NCI-H345 treated with DMSO at 0.1 percent for 48 hours (cell line): Measurements from ENCODE around the gene KDM6B.
A peak's percentile ranks its signal among the peaks of the same experiment; 100 is the strongest.
"Not testable (repeated sequence)": the region's sequence is repeated elsewhere in the genome, so short reads cannot be mapped to it uniquely, and the experiment has no call there.

Experiments used
- DNase-seq: peaks from one replicate; lab custom pipeline; 2025; ENCODE audit not compliant: unreplicated experiment; lab: John Stamatoyannopoulos, UW

Gene KDM6B

DNA sequence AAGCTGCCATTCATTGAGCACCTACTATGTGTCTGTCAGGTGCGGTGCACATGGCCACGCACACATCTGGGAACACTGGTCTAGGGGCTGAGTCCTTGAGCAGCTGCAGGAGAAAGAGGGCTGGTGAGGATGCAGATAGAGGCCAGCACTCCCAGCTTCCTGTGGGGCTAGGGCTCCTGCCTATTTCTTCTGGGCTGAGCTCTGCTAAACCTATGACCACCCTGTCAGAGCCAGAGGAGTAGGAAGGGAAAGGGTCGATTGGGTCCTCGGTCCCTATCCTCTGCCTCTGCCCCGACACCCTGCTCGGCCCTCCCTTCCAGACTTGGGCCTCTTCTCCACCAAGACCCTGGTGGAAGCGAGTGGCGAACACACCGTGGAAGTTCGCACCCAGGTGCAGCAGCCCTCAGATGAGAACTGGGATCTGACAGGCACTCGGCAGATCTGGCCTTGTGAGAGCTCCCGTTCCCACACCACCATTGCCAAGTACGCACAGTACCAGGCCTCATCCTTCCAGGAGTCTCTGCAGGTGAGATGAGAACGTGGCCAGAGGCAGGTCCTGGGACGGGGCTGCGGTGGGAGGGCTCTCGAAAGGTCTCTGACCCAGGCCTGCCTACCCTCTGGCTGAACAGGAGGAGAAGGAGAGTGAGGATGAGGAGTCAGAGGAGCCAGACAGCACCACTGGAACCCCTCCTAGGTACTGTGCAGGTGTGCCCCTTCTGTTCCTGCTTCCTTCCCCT, 16.9 kb downstream of the KDM6B start:
- DNase-seq, result no peak

DNA sequence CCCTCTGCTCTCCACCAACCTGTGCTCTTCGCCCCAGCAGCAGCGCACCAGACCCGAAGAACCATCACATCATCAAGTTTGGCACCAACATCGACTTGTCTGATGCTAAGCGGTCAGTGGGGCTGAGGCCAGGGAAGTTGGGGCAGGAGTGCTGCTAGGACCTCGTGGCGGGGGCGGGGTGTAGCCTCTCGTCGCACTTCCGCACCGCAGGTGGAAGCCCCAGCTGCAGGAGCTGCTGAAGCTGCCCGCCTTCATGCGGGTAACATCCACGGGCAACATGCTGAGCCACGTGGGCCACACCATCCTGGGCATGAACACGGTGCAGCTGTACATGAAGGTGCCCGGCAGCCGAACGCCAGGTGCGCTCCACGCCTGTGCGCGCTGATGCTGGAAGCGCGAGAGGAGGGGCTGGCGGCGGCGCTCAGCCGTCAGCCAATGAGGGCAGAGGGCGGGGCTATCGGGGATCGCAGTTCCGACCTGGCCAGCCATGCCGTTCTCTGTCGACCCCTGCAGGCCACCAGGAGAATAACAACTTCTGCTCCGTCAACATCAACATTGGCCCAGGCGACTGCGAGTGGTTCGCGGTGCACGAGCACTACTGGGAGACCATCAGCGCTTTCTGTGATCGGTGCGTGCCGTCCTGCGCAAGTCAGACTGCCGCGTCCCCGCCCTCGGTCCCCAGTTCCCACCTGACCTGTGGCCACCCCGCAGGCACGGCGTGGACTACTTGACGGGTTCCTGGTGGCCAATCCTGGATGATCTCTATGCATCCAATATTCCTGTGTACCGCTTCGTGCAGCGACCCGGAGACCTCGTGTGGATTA, 17.6 kb downstream of the KDM6B start:
- peak; percentile 74 for DNase-seq

DNA sequence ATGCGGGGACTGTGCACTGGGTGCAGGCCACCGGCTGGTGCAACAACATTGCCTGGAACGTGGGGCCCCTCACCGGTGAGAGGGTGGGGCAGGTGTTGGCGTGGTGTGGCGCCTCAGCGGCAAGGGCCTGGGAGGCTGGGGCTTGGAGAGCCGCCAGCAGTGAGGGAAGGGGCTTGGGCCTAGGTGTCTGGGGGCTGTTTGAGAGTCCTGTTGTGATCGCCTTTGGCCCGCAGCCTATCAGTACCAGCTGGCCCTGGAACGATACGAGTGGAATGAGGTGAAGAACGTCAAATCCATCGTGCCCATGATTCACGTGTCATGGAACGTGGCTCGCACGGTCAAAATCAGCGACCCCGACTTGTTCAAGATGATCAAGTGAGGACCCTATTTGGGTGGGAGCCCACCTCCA, 18.2 kb downstream of the KDM6B start:
- DNase-seq, result no peak

DNA sequence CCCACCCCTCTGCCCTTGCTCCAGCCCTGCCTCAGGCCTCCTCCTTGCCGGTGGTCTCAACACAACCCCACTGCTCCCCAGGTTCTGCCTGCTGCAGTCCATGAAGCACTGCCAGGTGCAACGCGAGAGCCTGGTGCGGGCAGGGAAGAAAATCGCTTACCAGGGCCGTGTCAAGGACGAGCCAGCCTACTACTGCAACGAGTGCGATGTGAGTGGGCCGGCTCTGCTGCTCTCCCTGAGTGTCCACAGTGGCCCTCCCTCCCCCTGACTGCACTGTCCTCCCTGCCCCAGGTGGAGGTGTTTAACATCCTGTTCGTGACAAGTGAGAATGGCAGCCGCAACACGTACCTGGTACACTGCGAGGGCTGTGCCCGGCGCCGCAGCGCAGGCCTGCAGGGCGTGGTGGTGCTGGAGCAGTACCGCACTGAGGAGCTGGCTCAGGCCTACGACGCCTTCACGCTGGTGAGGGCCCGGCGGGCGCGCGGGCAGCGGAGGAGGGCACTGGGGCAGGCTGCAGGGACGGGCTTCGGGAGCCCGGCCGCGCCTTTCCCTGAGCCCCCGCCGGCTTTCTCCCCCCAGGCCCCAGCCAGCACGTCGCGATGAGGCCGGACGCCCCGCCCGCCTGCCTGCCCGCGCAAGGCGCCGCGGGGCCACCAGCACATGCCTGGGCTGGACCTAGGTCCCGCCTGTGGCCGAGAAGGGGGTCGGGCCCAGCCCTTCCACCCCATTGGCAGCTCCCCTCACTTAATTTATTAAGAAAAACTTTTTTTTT, 19.1 kb downstream of the KDM6B start:
- no peak for DNase-seq

DNA sequence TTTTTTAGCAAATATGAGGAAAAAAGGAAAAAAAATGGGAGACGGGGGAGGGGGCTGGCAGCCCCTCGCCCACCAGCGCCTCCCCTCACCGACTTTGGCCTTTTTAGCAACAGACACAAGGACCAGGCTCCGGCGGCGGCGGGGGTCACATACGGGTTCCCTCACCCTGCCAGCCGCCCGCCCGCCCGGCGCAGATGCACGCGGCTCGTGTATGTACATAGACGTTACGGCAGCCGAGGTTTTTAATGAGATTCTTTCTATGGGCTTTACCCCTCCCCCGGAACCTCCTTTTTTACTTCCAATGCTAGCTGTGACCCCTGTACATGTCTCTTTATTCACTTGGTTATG, 19.6 kb downstream of the KDM6B start:
- no peak for DNase-seq

DNA sequence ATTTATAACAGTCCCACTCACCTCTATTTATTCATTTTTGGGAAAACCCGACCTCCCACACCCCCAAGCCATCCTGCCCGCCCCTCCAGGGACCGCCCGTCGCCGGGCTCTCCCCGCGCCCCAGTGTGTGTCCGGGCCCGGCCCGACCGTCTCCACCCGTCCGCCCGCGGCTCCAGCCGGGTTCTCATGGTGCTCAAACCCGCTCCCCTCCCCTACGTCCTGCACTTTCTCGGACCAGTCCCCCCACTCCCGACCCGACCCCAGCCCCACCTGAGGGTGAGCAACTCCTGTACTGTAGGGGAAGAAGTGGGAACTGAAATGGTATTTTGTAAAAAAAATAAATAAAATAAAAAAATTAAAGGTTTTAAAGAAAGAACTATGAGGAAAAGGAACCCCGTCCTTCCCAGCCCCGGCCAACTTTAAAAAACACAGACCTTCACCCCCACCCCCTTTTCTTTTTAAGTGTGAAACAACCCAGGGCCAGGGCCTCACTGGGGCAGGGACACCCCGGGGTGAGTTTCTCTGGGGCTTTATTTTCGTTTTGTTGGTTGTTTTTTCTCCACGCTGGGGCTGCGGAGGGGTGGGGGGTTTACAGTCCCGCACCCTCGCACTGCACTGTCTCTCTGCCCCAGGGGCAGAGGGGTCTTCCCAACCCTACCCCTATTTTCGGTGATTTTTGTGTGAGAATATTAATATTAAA, 20.2 kb downstream of the KDM6B start:
- no peak for DNase-seq

DNA sequence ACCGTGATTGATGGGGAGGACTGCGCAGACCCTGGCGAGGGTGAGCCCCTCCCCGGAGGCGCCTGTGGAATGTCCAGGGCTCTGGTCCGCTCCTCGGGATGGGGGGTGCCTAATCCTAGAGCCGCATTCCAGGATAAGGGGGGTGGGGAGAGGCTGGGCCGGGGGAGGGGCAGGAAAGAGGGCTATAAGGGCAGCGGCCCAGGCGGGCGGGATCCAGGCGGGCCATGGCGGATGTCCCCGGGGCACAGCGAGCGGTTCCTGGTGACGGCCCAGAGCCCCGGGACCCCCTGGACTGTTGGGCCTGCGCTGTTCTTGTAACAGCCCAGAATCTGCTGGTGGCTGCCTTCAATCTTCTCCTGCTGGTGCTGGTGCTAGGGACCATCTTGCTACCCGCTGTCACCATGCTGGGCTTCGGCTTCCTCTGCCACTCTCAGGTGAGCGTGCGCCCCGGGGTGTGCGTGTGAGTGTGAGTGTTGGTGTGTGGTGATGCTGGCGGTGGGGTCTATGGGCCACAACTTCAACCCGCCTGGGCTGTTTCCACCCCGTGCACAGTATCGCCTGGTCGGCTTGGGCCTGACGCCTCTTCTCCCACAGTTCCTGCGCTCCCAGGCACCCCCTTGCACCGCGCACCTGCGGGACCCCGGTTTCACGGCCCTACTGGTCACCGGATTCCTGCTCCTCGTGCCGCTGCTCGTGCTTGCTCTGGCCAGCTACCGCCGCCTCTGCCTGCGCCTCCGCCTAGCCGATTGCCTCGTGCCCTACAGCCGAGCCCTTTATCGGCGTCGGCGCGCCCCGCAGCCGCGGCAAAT, 21.0 kb downstream of the KDM6B start, which contains the start of gene TMEM88:
TMEM88 (plus strand) TSS at position 216 of the 809 bp plus-strand sequence; CDS start at position 225, 9 bp downstream.
- no peak for DNase-seq

DNA sequence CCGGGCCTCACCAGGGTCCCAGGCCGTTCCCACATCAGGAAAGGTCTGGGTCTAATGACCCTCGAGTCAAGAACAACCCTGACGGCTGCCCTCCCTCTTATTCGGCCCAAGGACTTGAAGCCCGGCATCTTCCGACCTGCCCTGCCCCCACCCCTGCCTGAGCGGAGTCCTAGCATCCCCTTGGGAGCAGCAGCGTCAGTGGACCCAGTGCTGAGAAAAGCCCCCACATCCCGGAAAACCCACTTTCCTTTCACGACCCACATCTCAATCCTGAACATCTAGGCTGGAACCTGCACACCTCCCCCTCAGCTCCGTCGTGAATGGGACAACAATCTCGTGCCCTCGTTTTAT, 21.6 kb downstream of the KDM6B start:
- DNase-seq, result no peak

DNA sequence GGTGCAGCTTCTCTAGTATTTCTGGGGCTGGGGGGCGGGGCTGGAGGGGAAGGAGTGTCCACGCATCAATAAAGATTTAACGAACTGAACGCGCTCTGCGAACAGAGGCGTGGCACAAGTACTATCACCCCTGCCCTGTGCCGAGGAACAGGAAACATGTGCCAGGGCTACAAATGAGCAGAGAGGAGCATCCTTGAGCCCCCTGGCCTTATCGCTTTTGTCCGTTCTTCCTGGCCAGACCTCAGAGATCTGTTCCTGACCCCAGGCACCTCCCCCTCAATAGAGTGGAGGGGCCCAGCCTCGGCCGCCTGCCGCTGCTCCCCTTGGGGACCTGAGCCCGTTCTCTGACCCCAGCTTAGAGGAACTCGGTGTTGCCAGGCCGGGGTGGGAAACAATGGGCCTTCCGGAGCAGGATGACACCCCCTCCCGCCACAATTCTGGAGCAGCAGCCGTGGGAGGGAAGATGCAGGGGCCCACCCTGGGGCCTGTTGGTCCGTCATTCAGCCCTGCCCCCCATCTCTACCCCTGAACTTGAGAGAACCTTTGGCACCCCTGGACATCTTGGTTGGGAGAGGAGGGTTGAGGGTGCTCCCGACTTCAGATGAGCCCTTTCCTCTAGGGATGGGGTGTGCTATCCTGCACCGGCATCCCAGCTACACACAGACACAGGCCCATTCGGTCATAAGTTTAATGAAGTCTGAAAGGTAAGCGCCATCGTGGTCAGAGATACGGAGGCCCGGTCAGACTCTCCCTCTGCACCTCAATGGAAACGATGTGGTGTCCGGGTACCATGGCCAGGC, 22.2 kb downstream of the KDM6B start:
- no peak for DNase-seq

DNA sequence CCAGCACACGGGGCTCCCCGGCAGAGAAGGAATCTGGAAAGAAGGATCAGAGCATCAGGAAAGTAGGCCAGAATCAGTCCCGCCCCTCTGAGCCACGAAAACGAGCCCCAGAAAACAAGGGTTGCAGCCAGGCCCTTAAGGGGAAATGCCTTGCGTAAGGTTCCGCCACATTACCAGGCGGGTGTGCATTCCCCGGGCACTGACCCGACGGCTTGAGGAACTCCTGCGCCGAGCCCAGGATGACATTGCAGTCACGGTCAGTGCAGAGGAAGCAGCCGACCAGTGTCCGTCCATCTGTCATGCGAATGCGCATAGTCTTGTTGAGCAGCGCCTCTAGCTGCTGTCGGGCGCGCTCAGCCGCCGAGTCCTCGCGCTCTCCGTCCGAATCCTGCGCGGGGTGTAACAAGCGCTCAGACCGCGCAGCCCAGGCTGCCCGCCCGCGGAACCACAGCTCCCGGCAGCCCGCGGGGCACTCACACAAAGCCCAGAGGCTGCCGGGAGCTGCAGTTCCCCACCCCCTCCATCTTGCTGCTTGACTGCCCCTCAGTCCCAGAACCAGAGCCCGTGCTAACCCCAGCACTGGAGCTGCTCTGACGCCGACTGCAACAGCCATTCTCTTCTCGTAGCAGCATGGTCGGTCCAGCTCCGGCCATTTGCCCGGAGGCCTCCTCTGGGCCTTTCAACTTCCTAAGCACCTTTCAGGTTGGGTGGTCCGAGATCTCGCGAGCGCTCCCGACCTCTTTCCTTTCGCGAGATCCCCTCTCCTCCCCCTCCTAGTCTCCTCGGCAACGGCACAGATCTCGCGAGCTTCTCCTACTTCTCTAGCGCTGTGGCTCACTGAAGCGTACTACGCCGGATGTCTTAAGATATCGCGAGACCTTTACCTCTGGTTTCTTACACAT, 23.0 kb downstream of the KDM6B start, which contains the start of gene NAA38:
NAA38 (minus strand) TSS at position 749 of the 902 bp plus-strand sequence; CDS start at position 653, 96 bp downstream.
- DNase-seq, result peak; percentile 95

DNA sequence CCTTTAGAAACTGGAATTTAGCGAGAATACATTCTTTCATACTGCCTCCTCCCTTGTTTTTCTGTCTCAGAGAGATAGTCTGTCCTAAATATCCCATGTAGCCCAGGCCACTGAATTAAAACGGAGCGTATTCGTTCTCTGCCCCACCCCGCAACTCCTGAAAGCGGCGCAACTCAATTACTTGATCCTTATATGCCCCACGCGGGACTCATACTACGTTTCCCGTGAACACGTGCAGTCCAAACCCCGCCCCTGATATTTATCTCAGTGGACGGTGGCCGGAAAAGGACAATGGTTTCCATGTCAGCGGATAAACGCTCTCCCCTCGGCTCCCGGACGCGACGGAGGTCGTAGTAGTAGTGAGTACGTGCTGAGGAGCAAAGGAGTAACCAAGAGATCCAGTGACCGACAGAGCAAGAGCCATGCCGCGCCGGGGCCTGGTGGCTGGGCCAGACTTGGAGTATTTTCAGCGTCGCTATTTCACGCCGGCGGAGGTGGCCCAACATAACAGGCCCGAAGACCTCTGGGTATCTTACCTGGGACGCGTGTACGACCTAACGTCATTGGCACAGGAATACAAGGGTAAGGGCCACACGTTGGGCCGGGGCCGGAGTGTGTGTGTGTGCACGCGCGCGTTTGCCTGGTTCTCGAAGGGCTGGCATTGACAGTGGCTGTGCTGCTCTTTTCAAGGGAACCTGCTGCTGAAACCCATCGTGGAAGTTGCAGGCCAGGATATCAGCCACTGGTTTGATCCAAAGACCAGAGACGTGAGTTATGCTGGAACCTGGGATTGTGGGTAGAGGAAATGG, 23.9 kb downstream of the KDM6B start, which contains the start of gene CYB5D1:
CYB5D1 (plus strand) TSS at position 291 of the 809 bp plus-strand sequence; CDS start at position 423, 132 bp downstream.
- DNase-seq, result peak; percentile 92

DNA sequence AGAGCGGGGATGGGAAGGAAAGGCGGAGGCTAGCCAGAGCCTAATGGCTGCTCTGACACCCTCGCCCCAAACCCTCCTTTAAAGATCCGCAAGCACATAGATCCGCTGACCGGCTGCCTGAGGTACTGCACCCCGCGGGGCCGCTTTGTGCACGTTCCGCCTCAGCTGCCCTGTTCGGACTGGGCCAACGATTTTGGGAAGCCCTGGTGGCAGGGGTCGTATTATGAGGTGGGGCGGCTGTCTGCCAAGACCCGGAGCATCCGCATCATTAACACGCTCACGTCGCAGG, 24.4 kb downstream of the KDM6B start:
- no peak for DNase-seq

DNA sequence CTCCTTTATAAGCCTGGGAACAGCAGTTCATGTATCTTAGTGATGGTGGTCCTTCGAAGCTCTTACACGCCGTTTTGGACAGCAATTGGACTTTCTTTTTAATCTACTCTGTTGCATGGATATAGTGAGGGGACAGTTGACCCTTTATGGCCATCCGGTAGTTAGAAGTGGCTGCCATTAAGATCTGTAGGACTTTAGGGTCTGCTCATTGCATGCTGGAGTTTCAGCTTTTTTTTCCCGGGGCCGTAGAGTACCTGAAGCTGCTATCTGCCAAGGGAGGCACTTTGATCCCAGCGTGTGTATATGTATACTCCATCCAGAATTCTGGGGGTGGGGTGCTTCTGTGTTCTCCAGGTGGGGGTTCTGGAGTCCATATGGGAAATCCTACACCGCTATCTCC, 25.0 kb downstream of the KDM6B start:
- DNase-seq, result no peak

DNA sequence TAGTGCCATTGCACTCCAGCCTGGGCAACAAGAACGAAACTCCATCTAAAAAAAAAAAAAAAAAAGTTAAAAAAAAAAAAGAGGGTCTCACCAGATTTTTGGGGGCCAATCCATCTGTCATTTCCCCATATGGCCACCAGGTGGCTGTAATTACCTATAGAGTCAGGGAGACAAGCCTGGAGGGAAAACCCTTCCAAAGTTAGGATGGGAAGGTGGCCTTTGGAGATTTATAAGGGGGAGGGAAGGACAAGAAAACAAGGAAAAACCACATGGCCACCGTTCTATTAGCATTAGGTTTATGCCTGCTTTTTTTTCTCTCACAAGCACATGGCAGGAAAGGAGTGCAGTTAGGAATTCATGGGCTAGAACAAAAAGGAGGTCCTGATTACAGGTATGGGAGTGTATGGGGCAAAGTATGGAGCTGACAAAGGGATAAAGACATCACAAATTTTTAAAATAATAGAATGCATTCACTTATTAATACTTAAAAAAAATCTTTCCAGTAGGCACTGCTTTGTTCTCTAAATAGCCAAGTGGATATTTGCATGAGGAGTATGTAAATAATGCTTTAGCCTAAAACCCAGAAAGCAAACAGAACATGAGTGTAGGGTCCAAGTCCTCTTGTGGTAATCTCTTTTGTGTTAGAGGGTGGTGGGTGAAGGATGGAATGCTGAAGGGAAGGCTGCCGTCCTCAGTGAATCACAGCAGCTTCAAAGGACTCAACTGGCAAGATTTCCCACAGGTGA, 28.8 kb downstream of the KDM6B start:
- peak; percentile 15 for DNase-seq

DNA sequence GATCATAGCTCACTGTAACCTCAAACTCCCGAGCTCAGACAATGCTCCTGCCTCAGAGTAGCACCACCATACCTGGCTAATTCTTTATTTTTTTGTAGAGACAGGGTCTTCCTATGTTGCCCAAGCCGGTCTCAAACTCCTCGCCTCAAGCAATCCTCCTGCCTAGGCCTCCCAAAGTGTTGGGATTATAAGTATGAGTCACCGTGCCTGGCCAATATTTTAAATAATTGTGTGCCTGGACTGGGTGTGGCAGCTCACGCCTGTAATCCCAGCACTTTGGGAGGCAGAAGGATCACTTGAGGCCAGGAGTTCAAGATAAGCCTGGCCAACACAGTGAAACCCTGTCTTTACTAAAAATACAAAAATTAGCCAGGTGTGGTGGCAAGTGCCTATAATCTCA, 30.4 kb downstream of the KDM6B start:
- not testable (repeated sequence) for DNase-seq

DNA sequence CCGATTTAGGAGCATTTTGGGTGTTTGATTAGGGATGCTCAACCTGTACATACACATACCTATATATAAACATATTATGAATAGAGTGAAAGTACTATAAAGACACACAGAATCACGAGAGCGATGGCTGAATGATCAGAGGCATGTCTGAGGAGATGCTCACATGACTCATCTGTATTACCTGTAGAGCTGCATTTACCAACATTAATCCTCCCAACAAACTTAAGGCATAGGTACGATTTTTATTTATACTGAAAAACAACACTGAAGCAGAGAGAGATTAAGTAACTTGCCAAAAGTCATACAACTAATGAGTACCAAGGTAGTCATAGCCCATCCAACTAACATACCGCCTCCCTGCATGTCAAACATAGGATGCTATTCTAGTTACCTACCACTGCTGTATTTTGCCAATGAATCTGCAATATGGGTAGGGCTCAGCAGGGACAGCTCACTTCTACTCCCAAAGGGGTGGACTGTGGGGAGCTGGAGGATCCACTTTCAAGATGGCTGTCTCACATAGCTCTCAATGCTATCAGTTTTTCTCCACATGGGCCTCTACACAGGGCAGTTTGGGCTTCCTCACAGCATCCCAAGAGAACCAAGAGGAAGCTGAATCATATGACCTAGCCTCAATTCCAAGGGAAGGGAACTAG, 31.1 kb downstream of the KDM6B start:
- no peak for DNase-seq
